HL-60 (cell line): ENCODE data around the gene CBARP.

ENCODE experiments used
- CTCF ChIP-seq: IDR thresholded peaks from one replicate; pipeline ENCODE4 v1.5.1; 2011; ENCODE audit warnings: low read length, control low read depth, inconsistent platforms; ENCODE audit not compliant: insufficient read depth
- GABPA ChIP-seq: IDR thresholded peaks from 2 replicates; pipeline ENCODE4 v1.6.1; 2012; ENCODE audit warnings: low read depth
- POLR2AphosphoS5 ChIP-seq: IDR thresholded peaks from 2 replicates; pipeline ENCODE4 v1.6.1; 2012; ENCODE audit warnings: low read depth

GRCh38 chr19:1235625-1236538 is 1.9 kb downstream of the CBARP start:
- no peak for TF ChIP-seq CTCF
- no peak for TF ChIP-seq POLR2AphosphoS5
- no peak for TF ChIP-seq GABPA
